Right hindlimb (tissue), 1 donor: Measurements from ENCODE around the gene CCDC183.
"Not testable (repeated sequence)": the region's sequence is repeated elsewhere in the genome, so short reads cannot be mapped to it uniquely, and the experiment has no call there.

ENCODE experiments used
- DNase-seq: peaks from one replicate; pipeline ENCODE4 v3.0.0-alpha.2; 2018

The CCDC183 gene

GRCh38 chr9:136796238-136796774 is at the start of gene CCDC183:
Gene CCDC183, plus strand, starts transcription at chr9:136796338. Its CDS starts 60 bp downstream, at chr9:136796398.
- no peak for DNase-seq

- no peak for DNase-seq
These were observed 49.5 kb upstream of the CCDC183 start for GRCh38 chr9:136746621-136747020.

GRCh38 chr9:136747161-136748060 is 48.7 kb upstream of the CCDC183 start:
- DNase-seq, result no peak

GRCh38 chr9:136748201-136748600 is 47.9 kb upstream of the CCDC183 start, which contains the start of gene LCN6:
Gene LCN6, minus strand, starts transcription at chr9:136748525. Its CDS starts 42 bp downstream, at chr9:136748483.
- DNase-seq, result no peak

GRCh38 chr9:136748666-136749611 is 47.2 kb upstream of the CCDC183 start:
- DNase-seq, result no peak

GRCh38 chr9:136750526-136750925 is 45.6 kb upstream of the CCDC183 start:
- no peak for DNase-seq

GRCh38 chr9:136751244-136751643 is 44.9 kb upstream of the CCDC183 start:
- no peak for DNase-seq

GRCh38 chr9:136751814-136752213 is 44.3 kb upstream of the CCDC183 start:
- no peak for DNase-seq

- no peak for DNase-seq
These were observed 42.6 kb upstream of the CCDC183 start for GRCh38 chr9:136753371-136754058.

- DNase-seq, result no peak
These were observed 42.0 kb upstream of the CCDC183 start for GRCh38 chr9:136754059-136754572.

- DNase-seq, result no peak
These were observed 41.4 kb upstream of the CCDC183 start for GRCh38 chr9:136754626-136755301.

GRCh38 chr9:136755302-136756133 is 40.6 kb upstream of the CCDC183 start:
- not testable (repeated sequence) for DNase-seq

- no peak for DNase-seq
These were observed 40.1 kb upstream of the CCDC183 start for GRCh38 chr9:136756134-136756438.

GRCh38 chr9:136756836-136757235 is 39.3 kb upstream of the CCDC183 start:
- no peak for DNase-seq

- no peak for DNase-seq
These were observed 38.8 kb upstream of the CCDC183 start for GRCh38 chr9:136757328-136757727.

- DNase-seq, result no peak
These were observed 38.4 kb upstream of the CCDC183 start for GRCh38 chr9:136757751-136758140.

GRCh38 chr9:136759001-136759400 is 37.1 kb upstream of the CCDC183 start:
- DNase-seq, result no peak

GRCh38 chr9:136759436-136760325 is 36.5 kb upstream of the CCDC183 start:
- DNase-seq, result no peak

- DNase-seq, result no peak
These were observed 35.7 kb upstream of the CCDC183 start for GRCh38 chr9:136760424-136760823.
